Activated T-cell treated with anti-CD3 and anti-CD28 coated beads, Interleukin-2, amount 50 U/mL, for 4 hours (primary cell): ENCODE results near the gene LRRC72. TPM values are rescaled to one million over a fixed set of nuclear protein-coding genes. Genes with fewer than 3 reads are reported as not detected.
"Not testable (repeated sequence)": the region's sequence is repeated elsewhere in the genome, so short reads cannot be mapped to it uniquely, and the experiment has no call there.

ENCODE experiments used
- ATAC-seq, 2 donors: fragments of 200-7000 bp; cut with Tn5 transposase; one replicate each; pipeline ENCODE4 v1.10.0; 2021
- DNase-seq: peaks from one replicate; pipeline ENCODE4 v3.0.0-alpha.2; 2020
- H3K27me3 Mint-ChIP-seq: one replicate; pipeline ENCODE4 v1.8.0; 2021; ENCODE audit warnings: low read depth, mixed read lengths
- H3K36me3 Mint-ChIP-seq: one replicate; pipeline ENCODE4 v1.8.0; 2022; ENCODE audit warnings: mixed read lengths; ENCODE audit not compliant: insufficient read depth
- H3K4me1 Mint-ChIP-seq: one replicate; pipeline ENCODE4 v1.8.0; 2021; ENCODE audit warnings: low read depth, mixed read lengths
- H3K4me3 Mint-ChIP-seq: one replicate; pipeline ENCODE4 v1.8.0; 2021; ENCODE audit warnings: mild to moderate bottlenecking, moderate library complexity, mixed read lengths
- H3K9me3 Mint-ChIP-seq: one replicate; pipeline ENCODE4 v1.8.0; 2021; ENCODE audit warnings: mixed read lengths
- total RNA-seq, 3 donors: library from RNA; stranded (reverse); gene quantifications; one replicate each; pipeline ENCODE4 v1.2.1, GENCODE V29; 2021

LRRC72 gene
- not detected for total RNA-seq

DNA sequence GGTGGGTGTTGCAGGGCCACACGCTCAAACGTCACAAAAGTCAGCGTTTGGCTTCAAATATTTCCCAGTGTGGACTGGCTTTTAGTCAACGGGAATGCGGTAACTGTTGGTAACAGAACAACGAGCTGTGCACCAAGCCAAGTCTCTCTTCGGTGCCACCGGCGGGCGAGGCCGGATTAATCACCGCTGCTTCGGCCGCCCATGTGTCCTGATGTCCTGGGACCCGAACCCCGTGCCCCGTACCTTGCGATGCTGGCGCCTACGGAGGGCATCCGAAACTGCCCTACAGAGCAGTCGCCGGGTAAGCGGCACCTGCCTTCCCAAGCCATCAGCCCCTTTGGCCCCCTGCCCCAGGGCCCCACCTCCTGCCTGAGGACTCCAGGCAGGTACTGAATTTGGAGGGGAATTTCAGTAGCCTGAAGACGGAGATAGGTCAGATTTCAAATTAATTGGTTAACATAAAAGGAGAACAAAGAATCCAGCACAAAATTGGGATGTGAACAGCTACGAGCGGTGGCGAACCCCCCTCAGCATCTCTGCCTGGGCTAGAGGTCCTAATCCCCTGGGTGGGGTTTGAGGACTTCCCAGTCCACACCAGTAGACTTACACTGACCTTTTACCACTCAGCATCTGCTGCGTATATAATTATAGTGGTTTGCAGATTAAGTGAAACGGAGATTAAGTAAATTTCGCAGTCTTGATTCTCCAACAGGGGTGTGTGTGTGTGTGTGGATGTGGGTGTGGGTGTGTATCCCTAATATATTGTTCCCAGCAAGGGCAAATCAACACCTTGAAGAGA is at the start of gene LRRC72:
Gene LRRC72 (plus strand): TSS at position 84 of the 799 bp plus-strand sequence. CDS start 128 bp downstream, at position 212.
- no peaks in the 10 kb centered on the region for H3K27me3 Mint-ChIP-seq
- H3K4me1 Mint-ChIP-seq, result no peaks in the 10 kb centered on the region
- no peaks in the 10 kb centered on the region for H3K36me3 Mint-ChIP-seq
- no peak for DNase-seq
- H3K9me3 Mint-ChIP-seq, result no peaks in the 10 kb centered on the region
- no peak for ATAC-seq
- no peak within 1 kb of the TSS for H3K4me3 Mint-ChIP-seq

DNA sequence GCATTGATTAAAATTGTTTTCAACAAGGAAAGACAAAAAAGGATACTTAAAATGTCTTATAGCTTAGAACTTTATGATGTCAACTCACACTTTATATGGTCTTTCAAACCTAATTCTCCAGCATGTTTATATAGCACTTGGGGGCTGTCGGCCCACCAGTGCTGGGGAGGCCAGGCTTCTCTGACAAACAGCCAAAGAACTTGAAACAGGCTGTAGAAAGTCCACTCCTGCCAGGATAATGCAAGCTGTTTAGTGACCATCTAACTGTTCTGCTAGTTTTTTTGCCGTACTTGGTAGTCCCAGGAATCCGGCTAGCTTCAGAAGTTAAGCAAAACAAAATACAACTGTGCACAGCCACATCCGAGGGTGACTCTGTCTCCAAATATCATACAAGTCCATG is 47.5 kb upstream of the LRRC72 start:
- no peaks in the 10 kb centered on the region for H3K36me3 Mint-ChIP-seq
- ATAC-seq (no peak), DNase-seq (no peak)

GRCh38 chr7:16479591-16479990 is 47.0 kb upstream of the LRRC72 start:
- H3K4me1 Mint-ChIP-seq, result no peaks in the 10 kb centered on the region
- H3K27me3 Mint-ChIP-seq, result peaks cover 6% of the 10 kb centered on the region
- H3K4me3 Mint-ChIP-seq, result no peak overlapping the region
- no peaks in the 10 kb centered on the region for H3K9me3 Mint-ChIP-seq
- DNase-seq, result no peak
- ATAC-seq, result no peak
- no peaks in the 10 kb centered on the region for H3K36me3 Mint-ChIP-seq

More for the DNA sequence above, 47.5 kb upstream of the LRRC72 start:
- Mint-ChIP-seq H3K27me3 (peaks cover 7% of the 10 kb centered on the region), H3K4me3 (no peak overlapping the region), H3K9me3 (no peaks in the 10 kb centered on the region), H3K4me1 (no peaks in the 10 kb centered on the region)

DNA sequence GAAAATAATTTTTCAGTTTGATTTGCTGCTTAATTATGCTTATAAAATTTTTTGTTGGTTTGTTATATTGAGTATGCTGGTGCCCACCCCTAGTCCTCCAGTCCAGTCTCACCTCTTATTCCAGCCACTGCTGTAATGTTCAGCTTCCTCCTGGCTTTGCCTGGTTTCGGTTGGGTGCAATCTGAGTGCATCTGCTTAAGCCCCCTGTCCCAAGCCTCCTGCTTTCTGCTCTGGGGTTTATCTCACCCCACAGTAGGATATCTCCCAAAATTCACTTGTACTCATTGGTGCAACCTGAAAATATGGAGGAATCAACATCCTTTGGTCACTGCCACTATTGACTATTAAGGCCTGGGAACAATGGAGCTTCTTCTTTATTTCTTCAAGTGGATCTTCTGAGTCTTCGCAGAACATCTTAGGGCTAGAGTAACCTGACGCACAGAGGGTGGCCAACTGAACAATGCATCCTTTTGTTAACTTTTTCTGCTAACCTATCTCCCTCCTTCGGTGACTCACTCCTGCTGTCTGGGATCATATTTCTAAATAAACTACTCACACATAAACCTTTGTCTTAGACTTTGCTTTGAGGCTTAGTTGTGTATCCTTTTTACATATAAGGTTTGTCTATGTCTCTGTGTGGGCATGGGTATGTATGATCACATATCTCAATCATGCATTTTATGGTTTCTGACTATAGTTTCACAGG is 42.0 kb upstream of the LRRC72 start:
- Mint-ChIP-seq H3K9me3 (no peaks in the 10 kb centered on the region), H3K4me1 (no peaks in the 10 kb centered on the region), H3K36me3 (no peaks in the 10 kb centered on the region), H3K4me3 (no peak overlapping the region), H3K27me3 (peaks cover 5% of the 10 kb centered on the region)
- no peak for DNase-seq
- ATAC-seq, result no peak

DNA sequence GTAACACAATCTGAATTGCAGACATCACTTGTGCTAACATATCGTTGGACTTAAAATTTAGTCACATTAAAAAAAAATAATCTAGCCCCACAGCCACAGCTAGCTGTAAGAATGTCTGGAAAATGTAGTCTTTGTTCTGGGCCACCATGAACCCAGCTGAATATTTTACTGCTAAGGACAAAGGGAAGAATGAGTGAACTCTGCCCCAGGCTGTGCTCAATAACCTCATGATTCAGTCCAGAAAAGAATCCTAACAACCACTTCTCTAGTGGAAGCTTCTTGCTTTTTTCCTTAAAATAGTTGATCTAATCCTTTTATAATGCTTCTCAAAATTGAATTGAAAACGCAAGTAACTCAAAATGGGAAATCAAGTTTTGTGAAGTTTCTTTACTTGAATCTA is 35.5 kb upstream of the LRRC72 start:
- Mint-ChIP-seq H3K9me3 (no peaks in the 10 kb centered on the region), H3K27me3 (peaks cover 2% of the 10 kb centered on the region), H3K4me1 (no peaks in the 10 kb centered on the region), H3K4me3 (no peak overlapping the region), H3K36me3 (no peaks in the 10 kb centered on the region)
- DNase-seq (no peak), ATAC-seq (no peak)

- no peaks in the 10 kb centered on the region for H3K27me3 Mint-ChIP-seq
- no peaks in the 10 kb centered on the region for H3K4me1 Mint-ChIP-seq
- peak in 1 of 2 donors; percentile 10 for ATAC-seq
- DNase-seq, result no peak
- H3K4me3 Mint-ChIP-seq, result no peak overlapping the region
- no peaks in the 10 kb centered on the region for H3K36me3 Mint-ChIP-seq
- no peaks in the 10 kb centered on the region for H3K9me3 Mint-ChIP-seq
Measured at GRCh38 chr7:16492513-16493062, 34.0 kb upstream of the LRRC72 start.

DNA sequence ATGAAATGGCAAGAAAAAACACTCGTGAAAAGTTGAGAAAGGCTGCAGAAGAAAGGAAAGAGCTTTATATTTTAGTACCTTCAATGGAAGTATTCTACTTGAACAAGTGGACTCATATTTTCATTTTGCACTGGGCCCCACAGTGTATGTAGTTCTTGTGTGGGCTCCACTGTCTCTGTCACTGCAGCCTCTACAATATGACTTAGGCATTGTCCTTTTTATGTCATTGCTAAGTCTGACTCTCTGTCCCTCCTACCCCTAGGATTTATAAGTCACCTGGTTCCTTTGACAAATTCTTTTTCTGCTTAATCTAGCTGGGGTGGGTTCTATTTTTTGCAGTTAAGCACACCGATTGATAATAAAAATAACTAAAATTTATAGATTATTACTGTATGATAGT is 33.4 kb upstream of the LRRC72 start:
- no peak for ATAC-seq
- Mint-ChIP-seq H3K4me1 (no peaks in the 10 kb centered on the region), H3K4me3 (no peak overlapping the region), H3K27me3 (no peaks in the 10 kb centered on the region), H3K9me3 (no peaks in the 10 kb centered on the region), H3K36me3 (no peaks in the 10 kb centered on the region)
- no peak for DNase-seq

DNA sequence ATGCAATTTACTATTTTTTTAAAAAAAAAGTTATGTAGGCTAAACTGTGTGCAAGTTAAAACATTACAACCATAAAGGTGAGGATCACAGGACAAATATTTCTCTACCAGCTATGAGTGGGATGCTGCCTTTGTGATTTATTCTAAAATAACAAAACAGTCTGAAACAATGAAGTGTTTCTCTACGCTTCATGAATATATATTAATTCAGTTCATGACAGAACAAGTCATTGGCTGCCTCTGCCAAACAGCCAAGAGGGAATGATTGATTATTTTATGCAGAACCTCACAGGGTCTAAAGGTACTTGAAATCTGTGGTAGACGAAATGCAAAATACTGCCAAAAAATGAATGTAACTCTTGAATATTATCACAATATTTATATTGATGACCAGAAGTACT is 32.1 kb upstream of the LRRC72 start:
- ATAC-seq (no peak), DNase-seq (no peak)
- no peak overlapping the region for H3K4me3 Mint-ChIP-seq
- no peaks in the 10 kb centered on the region for H3K36me3 Mint-ChIP-seq
- H3K9me3 Mint-ChIP-seq, result no peaks in the 10 kb centered on the region
- H3K4me1 Mint-ChIP-seq, result no peaks in the 10 kb centered on the region
- no peaks in the 10 kb centered on the region for H3K27me3 Mint-ChIP-seq

DNA sequence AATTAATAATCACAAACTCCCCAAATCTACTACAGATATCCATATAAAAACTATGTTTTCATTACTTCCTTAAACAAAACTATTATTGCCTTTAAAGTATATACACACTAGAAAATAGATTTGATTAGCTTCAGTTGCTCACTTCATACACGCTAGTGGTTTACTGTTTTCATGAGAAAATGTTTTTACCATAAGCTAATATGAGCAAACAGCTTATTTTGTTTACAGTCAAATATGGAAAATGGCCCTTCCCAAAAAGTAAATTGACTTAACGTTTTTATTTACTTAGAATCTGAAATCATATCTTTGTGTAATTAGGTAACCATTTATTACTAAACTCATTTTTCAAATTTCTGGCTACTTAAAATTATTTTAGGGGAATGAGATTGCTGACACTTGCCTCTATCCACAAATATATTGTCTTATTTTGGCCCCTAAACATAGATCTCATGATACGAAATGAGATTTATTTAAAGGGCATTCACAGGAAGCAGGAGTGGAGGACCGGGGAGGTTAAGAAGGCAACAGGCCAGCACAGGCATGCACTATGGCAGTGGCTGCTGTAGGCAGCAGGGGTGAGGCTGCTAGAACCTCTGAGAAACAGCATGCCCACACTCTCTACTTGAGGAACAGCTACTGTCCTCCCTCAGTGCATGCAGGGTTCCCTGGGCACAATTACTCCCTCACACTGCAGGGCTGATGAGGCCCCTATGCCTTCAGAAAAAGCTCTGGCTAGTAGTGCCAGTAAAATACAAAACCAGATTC is 31.5 kb upstream of the LRRC72 start:
- H3K4me1 Mint-ChIP-seq, result no peaks in the 10 kb centered on the region
- no peak overlapping the region for H3K4me3 Mint-ChIP-seq
- H3K9me3 Mint-ChIP-seq, result no peaks in the 10 kb centered on the region
- ATAC-seq, result no peak
- H3K27me3 Mint-ChIP-seq, result no peaks in the 10 kb centered on the region
- H3K36me3 Mint-ChIP-seq, result no peaks in the 10 kb centered on the region
- DNase-seq, result no peak

- Mint-ChIP-seq H3K9me3 (no peaks in the 10 kb centered on the region), H3K36me3 (no peaks in the 10 kb centered on the region), H3K4me1 (no peaks in the 10 kb centered on the region), H3K4me3 (no peak overlapping the region), H3K27me3 (peaks cover 3% of the 10 kb centered on the region)
- ATAC-seq (no peak), DNase-seq (no peak)
Measured at GRCh38 chr7:16498122-16498521, 28.5 kb upstream of the LRRC72 start.

GRCh38 chr7:16502303-16502702 is 24.3 kb upstream of the LRRC72 start:
- H3K4me1 Mint-ChIP-seq, result no peaks in the 10 kb centered on the region
- no peak overlapping the region for H3K4me3 Mint-ChIP-seq
- H3K27me3 Mint-ChIP-seq, result peaks cover 6% of the 10 kb centered on the region
- H3K9me3 Mint-ChIP-seq, result no peaks in the 10 kb centered on the region
- no peak for ATAC-seq
- DNase-seq, result no peak
- no peaks in the 10 kb centered on the region for H3K36me3 Mint-ChIP-seq

GRCh38 chr7:16504019-16504418 is 22.6 kb upstream of the LRRC72 start:
- Mint-ChIP-seq H3K27me3 (peaks cover 6% of the 10 kb centered on the region), H3K9me3 (peaks cover 6% of the 10 kb centered on the region), H3K4me3 (no peak overlapping the region), H3K36me3 (no peaks in the 10 kb centered on the region), H3K4me1 (no peaks in the 10 kb centered on the region)
- DNase-seq (no peak), ATAC-seq (no peak)

DNA sequence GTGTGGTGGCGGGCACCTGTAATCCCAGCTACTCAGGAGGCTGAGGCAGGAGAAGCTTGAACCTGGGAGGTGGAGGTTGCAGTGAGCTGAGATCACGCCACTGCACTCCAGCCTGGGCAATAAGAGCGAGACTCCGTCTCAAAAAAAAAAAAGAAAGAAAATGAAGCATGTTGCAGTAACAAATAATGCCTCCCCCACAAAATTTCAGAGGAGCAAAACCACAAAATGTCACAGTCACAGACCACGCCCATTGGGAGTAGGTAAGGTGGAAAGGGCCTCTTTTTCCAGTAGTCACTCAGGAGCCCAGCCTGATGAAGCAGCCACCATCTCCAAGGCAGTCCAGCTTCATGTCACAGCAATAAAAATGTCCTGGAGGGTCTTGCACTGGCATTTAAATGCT is 20.2 kb upstream of the LRRC72 start:
- H3K4me3 Mint-ChIP-seq, H3K9me3 Mint-ChIP-seq, DNase-seq, H3K27me3 Mint-ChIP-seq, H3K4me1 Mint-ChIP-seq, ATAC-seq, H3K36me3 Mint-ChIP-seq: not testable (repeated sequence)

- H3K4me1 Mint-ChIP-seq, result no peaks in the 10 kb centered on the region
- H3K27me3 Mint-ChIP-seq, result peaks cover 3% of the 10 kb centered on the region
- DNase-seq (no peak), ATAC-seq (no peak)
- H3K4me3 Mint-ChIP-seq, result no peak overlapping the region
- peaks cover 6% of the 10 kb centered on the region for H3K9me3 Mint-ChIP-seq
- no peaks in the 10 kb centered on the region for H3K36me3 Mint-ChIP-seq
Measured at GRCh38 chr7:16509829-16510228, 16.8 kb upstream of the LRRC72 start.
